ENCODE results near the gene PEX14.

DNA sequence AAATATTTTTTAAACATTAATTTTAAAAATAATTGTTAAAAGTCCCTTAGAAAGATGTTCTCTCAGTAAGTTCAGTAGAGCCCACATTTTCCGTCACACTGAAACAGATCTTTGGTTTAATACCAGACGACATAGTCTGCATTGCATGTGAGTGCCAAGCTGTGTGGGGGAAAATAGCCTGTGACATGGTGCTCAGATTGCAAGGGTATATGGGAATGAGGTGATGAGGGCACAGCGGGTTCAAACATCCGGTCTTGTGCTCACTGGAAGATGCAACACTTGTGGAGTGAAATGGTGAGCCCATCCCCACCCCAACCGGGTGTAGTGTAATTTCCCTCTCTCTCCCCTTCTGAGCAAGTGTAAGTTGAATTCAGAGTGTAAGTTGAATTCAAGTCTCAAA lies 114.3 kb downstream of the PEX14 start:
- TF ChIP-seq, protein P1, sequence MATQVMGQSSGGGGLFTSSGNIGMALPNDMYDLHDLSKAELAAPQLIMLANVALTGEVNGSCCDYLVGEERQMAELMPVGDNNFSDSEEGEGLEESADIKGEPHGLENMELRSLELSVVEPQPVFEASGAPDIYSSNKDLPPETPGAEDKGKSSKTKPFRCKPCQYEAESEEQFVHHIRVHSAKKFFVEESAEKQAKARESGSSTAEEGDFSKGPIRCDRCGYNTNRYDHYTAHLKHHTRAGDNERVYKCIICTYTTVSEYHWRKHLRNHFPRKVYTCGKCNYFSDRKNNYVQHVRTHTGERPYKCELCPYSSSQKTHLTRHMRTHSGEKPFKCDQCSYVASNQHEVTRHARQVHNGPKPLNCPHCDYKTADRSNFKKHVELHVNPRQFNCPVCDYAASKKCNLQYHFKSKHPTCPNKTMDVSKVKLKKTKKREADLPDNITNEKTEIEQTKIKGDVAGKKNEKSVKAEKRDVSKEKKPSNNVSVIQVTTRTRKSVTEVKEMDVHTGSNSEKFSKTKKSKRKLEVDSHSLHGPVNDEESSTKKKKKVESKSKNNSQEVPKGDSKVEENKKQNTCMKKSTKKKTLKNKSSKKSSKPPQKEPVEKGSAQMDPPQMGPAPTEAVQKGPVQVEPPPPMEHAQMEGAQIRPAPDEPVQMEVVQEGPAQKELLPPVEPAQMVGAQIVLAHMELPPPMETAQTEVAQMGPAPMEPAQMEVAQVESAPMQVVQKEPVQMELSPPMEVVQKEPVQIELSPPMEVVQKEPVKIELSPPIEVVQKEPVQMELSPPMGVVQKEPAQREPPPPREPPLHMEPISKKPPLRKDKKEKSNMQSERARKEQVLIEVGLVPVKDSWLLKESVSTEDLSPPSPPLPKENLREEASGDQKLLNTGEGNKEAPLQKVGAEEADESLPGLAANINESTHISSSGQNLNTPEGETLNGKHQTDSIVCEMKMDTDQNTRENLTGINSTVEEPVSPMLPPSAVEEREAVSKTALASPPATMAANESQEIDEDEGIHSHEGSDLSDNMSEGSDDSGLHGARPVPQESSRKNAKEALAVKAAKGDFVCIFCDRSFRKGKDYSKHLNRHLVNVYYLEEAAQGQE (IDR thresholded peaks at IDR 0.05; ENCODE audit: low read depth), result no peak
- TF ChIP-seq FOXM1 (IDR thresholded peaks at IDR 0.05; ENCODE audit: borderline replicate concordance, low read depth), result no peak
- no peak for TF ChIP-seq YY1 (IDR thresholded peaks at IDR 0.05; ENCODE audit: low read depth)
- no peak for TF ChIP-seq EP300 (IDR thresholded peaks at IDR 0.05; ENCODE audit: borderline replicate concordance)
- TF ChIP-seq CREB1 (IDR thresholded peaks at IDR 0.05; ENCODE audit: low read depth), result no peak
- TF ChIP-seq, protein P2, sequence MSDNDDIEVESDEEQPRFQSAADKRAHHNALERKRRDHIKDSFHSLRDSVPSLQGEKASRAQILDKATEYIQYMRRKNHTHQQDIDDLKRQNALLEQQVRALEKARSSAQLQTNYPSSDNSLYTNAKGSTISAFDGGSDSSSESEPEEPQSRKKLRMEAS (IDR thresholded peaks at IDR 0.05), result no peak
- TF ChIP-seq RAD21 (IDR thresholded peaks at IDR 0.05; ENCODE audit: low read depth), result no peak
- TF ChIP-seq CEBPB (IDR thresholded peaks at IDR 0.05), result no peak
- TF ChIP-seq EGR1 (IDR thresholded peaks at IDR 0.05), result no peak
- TF ChIP-seq TCF12 (IDR thresholded peaks at IDR 0.05; ENCODE audit: low read depth), result no peak
- TF ChIP-seq, protein P3, sequence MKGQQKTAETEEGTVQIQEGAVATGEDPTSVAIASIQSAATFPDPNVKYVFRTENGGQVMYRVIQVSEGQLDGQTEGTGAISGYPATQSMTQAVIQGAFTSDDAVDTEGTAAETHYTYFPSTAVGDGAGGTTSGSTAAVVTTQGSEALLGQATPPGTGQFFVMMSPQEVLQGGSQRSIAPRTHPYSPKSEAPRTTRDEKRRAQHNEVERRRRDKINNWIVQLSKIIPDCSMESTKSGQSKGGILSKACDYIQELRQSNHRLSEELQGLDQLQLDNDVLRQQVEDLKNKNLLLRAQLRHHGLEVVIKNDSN (IDR thresholded peaks at IDR 0.05), result no peak
- no peak for TF ChIP-seq TAF1 (IDR thresholded peaks at IDR 0.05; ENCODE audit: low read depth)
- TF ChIP-seq ZBTB7A (IDR thresholded peaks at IDR 0.05; ENCODE audit: low read depth), result no peak
- TF ChIP-seq TEAD4 (IDR thresholded peaks at IDR 0.05), result no peak

Data from Ishikawa (cell line).